Midbrain (tissue), 1 donor: ENCODE measurements around the gene CELA2B.
"Not testable (repeated sequence)": the region's sequence is repeated elsewhere in the genome, so short reads cannot be mapped to it uniquely, and the experiment has no call there.

Experiments
- DNase-seq: peaks from one replicate; lab custom pipeline; 2025; lab: John Stamatoyannopoulos, UW

Gene CELA2B

DNA sequence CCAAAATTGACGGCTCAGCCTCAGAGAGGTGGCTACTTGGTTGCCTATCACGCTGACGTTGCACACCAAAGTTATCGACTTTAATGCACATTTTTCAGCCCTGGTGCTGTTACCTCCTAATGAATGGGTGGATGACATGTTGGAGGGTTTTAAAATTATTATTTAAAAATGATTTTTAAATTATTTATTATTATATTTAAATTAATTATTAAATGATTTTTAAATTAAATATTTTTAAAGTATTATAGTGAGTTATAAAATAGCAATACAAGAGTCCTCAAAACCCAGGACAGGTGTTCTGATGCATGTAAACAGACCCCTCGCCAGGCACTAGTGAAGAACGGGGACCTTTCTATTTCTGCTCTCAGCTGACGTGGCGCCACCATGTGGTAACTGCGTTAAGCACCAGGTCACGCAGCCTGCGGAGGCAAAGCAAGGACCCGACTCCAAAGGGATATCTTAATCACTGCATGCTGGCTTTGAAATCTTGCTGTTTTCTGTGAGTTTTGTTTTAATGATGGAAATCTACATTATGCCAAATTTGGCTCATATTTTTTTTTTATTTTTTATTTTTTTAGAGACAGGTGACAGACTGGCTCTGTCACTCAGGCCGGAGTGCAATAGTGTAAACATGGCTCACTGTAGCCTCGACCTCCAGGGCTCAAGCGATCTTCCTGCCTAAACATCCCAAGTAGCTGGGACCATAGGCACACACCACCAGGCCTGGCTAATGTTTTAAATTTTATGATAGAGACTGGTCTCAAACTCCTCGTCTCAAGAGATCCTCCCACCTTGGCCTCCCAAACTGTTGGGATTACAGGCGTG is 25.5 kb downstream of the CELA2B start:
- DNase-seq: no peak

- DNase-seq: no peak
Observed at GRCh38 chr1:15504436-15504835, 28.5 kb downstream of the CELA2B start.

- DNase-seq: no peak
Observed at GRCh38 chr1:15506831-15507230, 30.9 kb downstream of the CELA2B start.

- no peak for DNase-seq
Observed at GRCh38 chr1:15507278-15507677, 31.4 kb downstream of the CELA2B start.

DNA sequence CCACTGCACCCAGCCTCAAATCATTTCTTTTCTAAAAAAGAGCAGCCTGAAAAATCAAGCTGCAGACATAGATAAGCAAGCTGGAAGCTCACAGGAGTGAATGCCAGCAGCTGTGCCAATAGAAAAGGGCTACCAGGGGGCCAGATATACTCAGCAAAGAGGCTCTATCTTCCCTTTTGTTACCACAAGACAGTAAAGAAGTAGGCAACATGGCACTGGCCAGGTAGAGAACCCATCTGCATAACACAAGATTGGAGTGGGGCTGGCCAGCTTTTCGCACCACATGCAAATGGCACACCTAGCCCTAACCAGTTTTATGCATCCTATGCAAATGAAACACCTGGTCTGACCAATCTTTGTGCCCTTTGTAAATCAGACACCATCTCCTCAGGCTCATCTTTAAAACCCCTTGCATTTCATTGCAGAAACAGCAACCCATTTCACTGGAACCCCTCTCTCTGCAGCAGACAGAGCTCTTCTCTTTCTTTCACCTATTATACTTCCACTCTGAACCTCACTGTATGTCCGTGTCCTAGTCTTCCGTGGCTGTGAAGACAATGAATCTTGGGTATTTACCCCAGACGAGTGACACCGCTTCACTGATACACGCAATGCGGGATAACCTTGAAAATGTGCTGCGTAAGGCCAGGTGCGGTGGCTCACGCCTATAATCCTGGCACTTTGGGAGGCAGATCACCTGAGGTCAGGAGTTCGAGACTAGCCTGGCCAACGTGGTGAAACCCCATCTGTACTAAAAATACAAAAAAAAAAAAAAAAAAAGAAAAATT is 33.0 kb downstream of the CELA2B start:
- DNase-seq: no peak

DNA sequence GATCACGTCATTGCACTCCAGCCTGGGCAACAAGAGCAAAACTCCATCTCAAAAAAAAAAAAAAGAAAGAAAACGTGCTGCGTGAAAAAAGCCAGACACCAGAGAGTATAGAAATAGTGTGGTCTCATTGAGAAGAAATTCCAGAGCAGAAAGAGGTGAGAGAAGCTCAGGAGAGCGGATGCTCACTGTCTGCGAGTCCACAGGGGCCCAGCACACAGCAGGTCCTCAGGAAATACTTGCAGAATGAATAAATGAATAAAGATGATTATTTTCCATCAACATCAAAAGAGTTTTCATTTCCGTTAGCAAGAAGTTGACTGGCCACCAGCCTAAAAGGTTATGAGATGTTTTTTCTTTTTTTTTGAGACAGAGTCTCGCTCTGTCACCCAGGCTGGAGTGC is 33.7 kb downstream of the CELA2B start:
- no peak for DNase-seq

- no peak for DNase-seq
Observed at GRCh38 chr1:15510611-15511405, 34.9 kb downstream of the CELA2B start.

- DNase-seq: no peak
Observed at GRCh38 chr1:15513192-15513591, 37.3 kb downstream of the CELA2B start.

- DNase-seq: no peak
Observed at GRCh38 chr1:15513919-15514318, 38.0 kb downstream of the CELA2B start.

DNA sequence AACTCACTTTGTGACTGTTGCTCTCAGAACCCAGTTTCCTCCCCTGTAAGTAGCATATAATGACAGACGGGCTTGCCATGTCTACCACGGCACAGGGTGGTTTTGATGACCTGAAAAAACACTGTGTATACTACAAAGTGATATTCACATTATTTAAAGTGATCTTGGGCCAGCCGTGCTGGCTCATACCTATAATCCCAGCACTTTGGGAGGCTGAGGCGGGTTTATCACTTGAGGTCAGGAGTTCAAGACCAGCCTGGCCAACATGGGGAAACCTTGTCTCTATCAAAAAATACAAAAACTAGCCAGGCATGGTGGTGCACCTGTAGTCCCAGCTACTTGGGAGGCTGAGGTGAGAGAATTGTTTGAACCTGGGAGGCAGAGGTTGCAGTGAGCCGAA is 38.7 kb downstream of the CELA2B start:
- not testable (repeated sequence) for DNase-seq

DNA sequence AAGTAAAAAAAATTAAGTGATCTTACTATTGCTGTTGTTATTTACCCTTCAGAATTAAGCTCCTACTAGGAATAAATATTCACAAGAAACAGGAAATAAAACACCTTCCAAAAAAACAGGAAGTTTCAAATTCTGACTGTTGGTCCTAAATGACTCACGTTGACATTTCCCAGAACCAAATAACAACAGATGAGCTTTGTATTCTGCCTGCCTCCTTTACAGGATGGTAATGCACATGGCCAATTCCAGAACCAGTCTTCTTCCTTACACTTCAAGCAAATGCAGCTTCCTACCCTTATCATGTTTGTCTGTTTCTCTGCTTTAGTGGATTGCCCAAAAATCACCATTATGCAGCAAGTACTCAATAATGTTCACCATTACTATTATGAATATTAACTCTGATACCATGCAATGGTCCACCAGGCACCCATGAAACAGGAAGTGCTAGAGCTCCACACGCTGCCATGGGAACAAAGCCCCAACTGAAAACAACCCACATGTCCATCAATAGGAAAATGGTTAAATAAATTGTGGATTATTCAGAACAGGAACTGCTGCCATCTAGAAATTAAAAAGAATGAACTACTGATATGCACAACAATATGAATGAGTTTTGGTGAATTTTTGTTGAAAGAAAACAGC is 39.2 kb downstream of the CELA2B start:
- no peak for DNase-seq

GRCh38 chr1:15519625-15520024 is 43.7 kb downstream of the CELA2B start:
- DNase-seq: no peak

DNA sequence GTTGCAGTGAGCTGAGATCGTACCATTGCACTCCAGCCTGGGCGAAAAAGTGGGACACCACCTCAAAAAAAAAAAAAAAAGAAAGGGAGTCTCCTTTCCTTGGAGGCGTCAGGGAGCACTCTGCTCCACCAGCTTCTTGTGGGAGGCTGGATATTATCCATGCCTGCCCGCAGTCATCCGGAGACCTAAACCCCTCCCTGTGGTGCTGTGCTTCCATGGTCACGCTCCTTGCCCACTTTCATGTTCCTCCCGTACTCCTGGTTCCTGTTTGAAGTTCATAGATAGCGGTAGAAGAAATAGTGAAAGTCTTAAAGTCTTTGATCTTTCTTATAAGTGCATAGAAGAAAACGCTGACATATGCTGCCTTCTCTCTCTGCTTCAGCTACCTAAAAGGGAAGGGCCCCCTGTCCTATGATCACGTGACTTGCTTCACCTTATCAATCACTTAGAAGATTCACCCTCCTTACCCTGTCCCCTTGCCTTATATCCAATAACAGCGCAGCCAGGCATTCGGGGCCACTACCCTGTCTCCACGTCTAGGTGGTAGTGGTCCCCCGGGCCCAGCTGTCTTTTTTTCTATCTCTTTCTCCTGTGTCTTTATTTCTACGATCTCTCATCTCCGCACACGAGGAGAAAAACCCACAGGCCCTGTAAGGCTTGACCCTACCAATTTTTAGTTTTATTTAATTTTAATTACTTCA is 45.5 kb downstream of the CELA2B start:
- not testable (repeated sequence) for DNase-seq

- DNase-seq: no peak
Observed at GRCh38 chr1:15522551-15522950, 46.6 kb downstream of the CELA2B start.

DNA sequence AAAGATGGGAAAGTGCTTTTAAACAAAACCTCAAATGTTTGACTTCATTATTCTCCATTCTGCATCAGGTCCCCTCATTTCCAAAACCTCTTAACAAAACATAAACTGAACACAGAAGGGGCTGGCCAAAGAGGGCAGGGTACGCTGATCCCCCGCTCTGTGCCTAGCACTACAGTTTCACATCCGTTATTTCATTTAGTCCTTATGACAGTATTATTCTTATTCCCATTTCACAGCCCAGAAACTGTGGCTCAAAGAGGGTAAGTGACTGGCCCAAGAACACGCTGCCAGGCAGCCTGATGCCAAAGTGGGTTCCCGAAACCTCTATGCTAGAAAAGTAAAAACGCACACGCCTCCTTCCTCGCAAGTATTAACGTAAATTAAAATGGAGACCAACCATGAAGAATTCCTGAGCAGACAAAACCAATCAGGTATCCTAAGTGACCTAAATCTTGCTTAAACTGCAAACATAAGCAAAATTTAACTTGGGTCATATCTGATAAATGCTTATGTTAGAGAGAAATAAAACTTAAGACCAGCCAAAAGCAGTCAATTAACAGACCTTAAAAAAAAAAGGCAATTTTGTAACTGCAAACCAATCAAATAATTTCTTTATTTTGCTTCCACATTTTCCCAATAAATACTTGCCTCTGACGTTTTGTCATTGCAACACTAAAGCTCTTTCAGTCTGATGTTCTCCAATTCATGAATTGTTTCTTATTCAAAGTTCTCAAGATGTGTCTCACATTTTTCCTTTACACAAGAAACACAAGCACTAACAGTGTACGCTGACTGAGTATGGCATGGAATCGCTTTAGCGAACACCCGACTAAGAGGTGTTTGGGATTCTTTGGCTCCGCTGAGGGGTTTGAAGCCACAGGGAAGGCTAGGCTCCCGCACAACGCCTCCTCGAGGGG is 47.5 kb downstream of the CELA2B start:
- no peak for DNase-seq

DNA sequence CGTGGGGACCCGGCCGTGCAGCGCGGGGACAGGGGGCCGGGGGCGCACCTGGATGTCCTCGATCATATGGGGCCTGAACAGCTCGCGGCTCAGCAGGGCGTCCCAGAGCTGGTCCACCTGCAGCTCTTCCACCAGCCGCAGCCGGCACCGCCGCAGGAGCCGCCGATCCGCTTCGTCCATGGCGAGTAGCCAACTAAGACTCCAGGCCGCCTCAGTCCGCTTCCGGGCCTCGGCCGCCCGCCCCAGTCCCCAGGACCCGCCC is 48.0 kb downstream of the CELA2B start, which contains the start of gene CASP9:
Gene CASP9 (minus strand): TSS at position 195 of the 262 bp plus-strand sequence. CDS start 15 bp downstream, at position 180.
- DNase-seq: no peak

DNA sequence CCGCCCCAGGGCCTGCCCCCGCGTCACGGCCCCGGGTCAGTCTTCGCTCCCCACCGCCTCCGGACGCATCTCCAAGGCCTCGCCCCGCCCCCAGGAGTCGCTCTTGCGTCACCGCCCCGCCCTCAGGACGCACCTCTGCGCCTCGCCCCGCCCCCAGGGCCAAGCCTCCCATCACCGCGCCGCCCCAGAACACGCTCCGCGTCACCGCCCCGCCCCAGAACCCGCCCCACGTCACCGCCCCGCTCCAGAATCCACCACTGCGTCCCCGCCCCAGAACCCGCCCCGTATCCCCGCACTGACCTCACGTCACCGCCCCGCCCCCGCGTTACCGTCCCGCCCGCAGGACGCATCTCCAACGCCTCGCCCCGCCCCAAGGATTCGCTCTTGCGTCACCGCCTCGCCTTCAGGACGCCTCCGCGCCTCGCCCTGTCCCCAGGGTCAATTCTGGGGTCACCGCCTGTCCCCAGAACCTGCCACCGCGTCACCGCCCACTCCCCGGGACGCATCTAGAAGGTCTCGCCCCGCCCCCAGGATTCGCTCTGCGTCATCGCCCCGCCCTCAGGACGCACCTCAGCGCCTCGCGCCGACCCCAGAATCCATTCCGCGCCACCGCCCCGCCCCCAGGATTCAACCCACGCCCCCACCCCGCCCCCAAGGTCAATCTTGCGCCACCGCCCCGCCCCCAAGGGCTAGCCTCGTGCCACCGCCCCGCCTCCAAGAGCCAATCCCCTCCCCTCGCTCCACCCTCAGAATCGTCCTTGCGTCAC is 48.6 kb downstream of the CELA2B start:
- peak; percentile 98 for DNase-seq

DNA sequence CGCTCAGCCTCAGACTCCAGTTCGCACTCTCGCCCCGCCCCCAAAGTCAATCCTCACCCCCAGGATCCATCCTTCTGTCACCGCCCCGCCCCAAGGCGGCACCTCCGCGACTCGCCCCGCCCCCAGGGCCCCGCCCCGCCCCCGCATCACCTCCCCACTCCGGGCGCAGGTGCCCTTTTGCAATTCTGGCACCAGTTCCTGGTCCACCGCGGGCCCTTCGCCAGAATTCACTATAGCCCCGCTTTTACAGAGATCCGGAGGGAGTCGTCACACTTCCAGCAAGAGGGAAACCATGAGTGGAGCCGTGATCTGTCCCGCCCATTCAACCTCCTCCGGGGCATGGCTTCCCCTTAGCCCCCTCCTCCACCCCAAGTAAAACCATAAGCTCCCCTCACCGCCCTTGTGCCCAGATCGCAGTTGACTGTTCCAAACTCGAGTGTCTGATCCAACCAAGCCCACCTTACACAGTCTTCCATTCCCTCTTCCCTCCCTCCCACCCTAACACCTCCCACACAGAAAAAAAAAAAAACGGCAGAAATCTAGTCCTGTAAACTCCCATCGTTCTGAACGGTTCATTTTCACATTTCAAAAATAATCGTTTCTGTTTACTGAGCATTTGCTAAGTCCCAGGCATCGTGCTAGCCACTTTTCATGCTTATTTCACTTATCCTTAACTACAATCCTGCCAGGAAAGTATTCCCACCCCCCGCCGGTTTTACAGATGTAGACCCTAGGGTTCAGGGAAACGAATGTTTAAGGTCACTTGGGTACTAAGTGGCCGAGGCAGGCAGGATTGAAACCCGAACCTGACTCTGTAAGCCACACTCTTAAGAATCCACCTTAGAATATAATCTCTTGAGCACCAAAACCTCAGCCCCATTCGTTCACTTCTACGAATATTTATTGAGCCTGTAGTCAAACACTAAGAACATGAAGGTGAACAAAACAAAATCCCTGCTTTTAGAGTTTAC is 49.4 kb downstream of the CELA2B start:
- peak; percentile 44 for DNase-seq
